WERI-Rb-1 (cell line): ENCODE measurements around the gene SAG.

ENCODE experiments used
- DNase-seq: peaks from one replicate; pipeline ENCODE4 v3.0.0-alpha.2; 2020
- H3K27ac ChIP-seq: fragments of 250-450 bp; sonication (Bioruptor Pico); 2 replicates; pipeline ENCODE4 v1.5.1; 2020; ENCODE audit warnings: mild to moderate bottlenecking, moderate library complexity
- H3K27me3 ChIP-seq: fragments of 250-450 bp; sonication (Bioruptor Pico); 2 replicates; pipeline ENCODE4 v1.5.1; 2021; ENCODE audit warnings: mild to moderate bottlenecking, low read depth, moderate library complexity; ENCODE audit not compliant: insufficient read depth, severe bottlenecking
- H3K36me3 ChIP-seq: fragments of 250-450 bp; sonication (Bioruptor Pico); 2 replicates; pipeline ENCODE4 v1.5.1; 2020; ENCODE audit warnings: mild to moderate bottlenecking, moderate library complexity
- H3K4me3 ChIP-seq: 2 replicates; pipeline ENCODE4 v1.5.1; 2011; ENCODE audit warnings: low read depth, mild to moderate bottlenecking, control low read depth, low read length
- H3K9me3 ChIP-seq: fragments of 250-450 bp; sonication (Bioruptor Pico); 2 replicates; pipeline ENCODE4 v1.5.1; 2021; ENCODE audit warnings: mild to moderate bottlenecking, moderate library complexity; ENCODE audit not compliant: severe bottlenecking
- TF ChIP-seq, protein P1 (sequence below): IDR thresholded peaks from 2 replicates; pipeline ENCODE4 v1.5.1; 2011; ENCODE audit warnings: low read depth, mild to moderate bottlenecking, control low read depth, inconsistent platforms, low read length

Gene SAG

GRCh38 chr2:233317196-233317943 lies 9.8 kb downstream of the SAG start:
- Histone ChIP-seq H3K27ac (no peak overlapping the region), H3K36me3 (no peaks in the 10 kb centered on the region), H3K9me3 (no peaks in the 10 kb centered on the region), H3K4me3 (no peak overlapping the region), H3K27me3 (no peaks in the 10 kb centered on the region)
- TF ChIP-seq, protein P1, sequence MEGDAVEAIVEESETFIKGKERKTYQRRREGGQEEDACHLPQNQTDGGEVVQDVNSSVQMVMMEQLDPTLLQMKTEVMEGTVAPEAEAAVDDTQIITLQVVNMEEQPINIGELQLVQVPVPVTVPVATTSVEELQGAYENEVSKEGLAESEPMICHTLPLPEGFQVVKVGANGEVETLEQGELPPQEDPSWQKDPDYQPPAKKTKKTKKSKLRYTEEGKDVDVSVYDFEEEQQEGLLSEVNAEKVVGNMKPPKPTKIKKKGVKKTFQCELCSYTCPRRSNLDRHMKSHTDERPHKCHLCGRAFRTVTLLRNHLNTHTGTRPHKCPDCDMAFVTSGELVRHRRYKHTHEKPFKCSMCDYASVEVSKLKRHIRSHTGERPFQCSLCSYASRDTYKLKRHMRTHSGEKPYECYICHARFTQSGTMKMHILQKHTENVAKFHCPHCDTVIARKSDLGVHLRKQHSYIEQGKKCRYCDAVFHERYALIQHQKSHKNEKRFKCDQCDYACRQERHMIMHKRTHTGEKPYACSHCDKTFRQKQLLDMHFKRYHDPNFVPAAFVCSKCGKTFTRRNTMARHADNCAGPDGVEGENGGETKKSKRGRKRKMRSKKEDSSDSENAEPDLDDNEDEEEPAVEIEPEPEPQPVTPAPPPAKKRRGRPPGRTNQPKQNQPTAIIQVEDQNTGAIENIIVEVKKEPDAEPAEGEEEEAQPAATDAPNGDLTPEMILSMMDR, result no peak
- DNase-seq, result no peak

GRCh38 chr2:233319256-233319655 lies 11.6 kb downstream of the SAG start:
- Histone ChIP-seq H3K4me3 (no peak overlapping the region), H3K36me3 (no peaks in the 10 kb centered on the region), H3K27me3 (no peaks in the 10 kb centered on the region), H3K27ac (no peak overlapping the region), H3K9me3 (no peaks in the 10 kb centered on the region)
- no peak for DNase-seq
- TF ChIP-seq, protein P1, result no peak

DNA sequence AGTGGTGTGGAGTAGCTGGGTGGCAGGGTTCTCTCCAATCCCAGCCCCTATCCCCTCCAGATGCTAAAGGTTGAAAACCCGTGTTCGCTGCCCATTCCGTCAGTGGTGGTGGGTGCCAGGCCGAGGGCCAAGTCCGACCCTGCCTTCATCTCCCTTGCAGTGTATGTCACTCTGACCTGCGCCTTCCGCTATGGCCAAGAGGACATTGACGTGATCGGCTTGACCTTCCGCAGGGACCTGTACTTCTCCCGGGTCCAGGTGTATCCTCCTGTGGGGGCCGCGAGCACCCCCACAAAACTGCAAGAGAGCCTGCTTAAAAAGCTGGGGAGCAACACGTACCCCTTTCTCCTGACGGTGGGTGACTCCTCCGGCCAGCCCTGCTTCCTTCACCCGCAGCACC lies 12.9 kb downstream of the SAG start:
- Histone ChIP-seq H3K27me3 (no peaks in the 10 kb centered on the region), H3K36me3 (no peaks in the 10 kb centered on the region), H3K4me3 (no peak overlapping the region), H3K27ac (no peak overlapping the region), H3K9me3 (no peaks in the 10 kb centered on the region)
- TF ChIP-seq, protein P1, result no peak
- no peak for DNase-seq

DNA sequence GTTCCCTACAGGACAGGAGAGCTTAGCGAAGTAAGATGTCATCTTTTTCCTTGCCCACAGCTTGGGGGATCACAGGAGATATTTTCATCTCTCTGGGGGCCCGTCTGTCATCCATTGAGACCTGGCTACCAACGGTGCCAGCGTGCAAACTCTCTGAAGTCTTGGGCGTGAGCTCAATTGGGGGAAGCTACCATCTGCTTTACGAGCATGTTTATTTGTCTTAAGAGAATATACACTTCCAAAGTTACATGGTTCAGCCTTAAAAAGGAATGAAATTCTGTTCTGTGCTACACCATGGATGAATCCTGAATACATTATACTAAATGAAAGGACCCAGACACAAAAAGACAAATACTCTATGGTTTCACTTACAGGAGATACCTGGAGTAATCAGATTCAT lies 13.6 kb downstream of the SAG start:
- no peak for DNase-seq
- Histone ChIP-seq H3K36me3 (no peaks in the 10 kb centered on the region), H3K27me3 (no peaks in the 10 kb centered on the region), H3K27ac (no peak overlapping the region), H3K9me3 (no peaks in the 10 kb centered on the region), H3K4me3 (no peak overlapping the region)
- TF ChIP-seq, protein P1, result no peak

DNA sequence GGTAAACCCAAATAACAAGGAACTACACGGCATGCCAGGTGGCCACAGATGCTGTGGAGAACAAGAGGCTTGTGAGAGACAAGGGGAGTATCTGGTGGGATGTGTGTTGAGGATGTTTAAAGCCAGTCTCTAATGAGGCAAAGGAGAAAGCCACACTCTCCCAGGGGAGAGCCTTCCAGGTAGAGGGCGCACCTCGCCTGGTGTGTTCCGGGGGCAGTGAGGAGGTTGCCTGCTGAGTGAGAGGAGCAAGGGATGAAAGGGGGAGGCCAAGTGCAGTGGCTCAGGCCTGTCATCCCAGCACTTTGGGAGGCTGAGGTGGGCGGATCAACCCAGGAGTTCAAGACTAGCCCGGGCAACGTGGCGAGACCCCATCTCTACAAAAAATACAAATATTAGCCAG lies 16.2 kb downstream of the SAG start:
- DNase-seq, result no peak
- TF ChIP-seq, protein P1, result peak; percentile 15; the same call in 1 of the 2 replicates
- H3K9me3 ChIP-seq, result no peaks in the 10 kb centered on the region
- no peaks in the 10 kb centered on the region for H3K36me3 ChIP-seq
- no peaks in the 10 kb centered on the region for H3K27me3 ChIP-seq
- no peak overlapping the region for H3K27ac ChIP-seq
- no peak overlapping the region for H3K4me3 ChIP-seq

DNA sequence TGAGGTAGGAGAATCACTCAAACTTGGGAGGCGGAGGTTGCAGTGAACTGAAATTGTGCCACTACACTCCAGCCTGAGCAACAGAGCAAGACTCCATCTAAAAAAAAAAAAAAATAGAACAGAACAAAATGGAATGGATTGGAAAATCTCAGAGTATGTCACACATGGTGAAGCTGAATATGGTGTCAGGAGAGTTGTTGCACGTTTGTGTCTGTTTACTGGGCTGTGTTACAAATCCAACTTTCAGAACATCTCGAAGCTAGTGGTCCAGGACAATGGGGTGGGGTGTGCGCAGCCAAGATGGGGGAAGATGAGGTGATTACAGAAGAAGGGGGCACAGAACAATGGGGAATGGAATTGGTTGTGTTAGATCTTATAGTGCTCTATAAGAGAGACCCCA lies 17.6 kb downstream of the SAG start:
- TF ChIP-seq, protein P1, result no peak
- no peak overlapping the region for H3K27ac ChIP-seq
- DNase-seq, result no peak
- H3K4me3 ChIP-seq, result no peak overlapping the region
- H3K36me3 ChIP-seq, result no peaks in the 10 kb centered on the region
- no peaks in the 10 kb centered on the region for H3K9me3 ChIP-seq
- H3K27me3 ChIP-seq, result no peaks in the 10 kb centered on the region
